NT2/D1 (cell line): ENCODE data around the gene NAAA.

Experiments
- SUZ12 ChIP-seq: IDR thresholded peaks from 2 replicates; pipeline ENCODE4 v1.6.1; 2011; ENCODE audit not compliant: insufficient read length, insufficient read depth; ENCODE audit errors: extremely low read depth
- YY1 ChIP-seq: IDR thresholded peaks from 2 replicates; pipeline ENCODE4 v1.6.1; 2011; ENCODE audit not compliant: insufficient read length, insufficient read depth
- ZNF274 ChIP-seq: IDR thresholded peaks from 2 replicates; pipeline ENCODE4 v1.6.1; 2011; ENCODE audit warnings: mild to moderate bottlenecking, low read depth, low read length

GRCh38 chr4:75939890-75940691, 722 bp downstream of the NAAA start:
- no peak for TF ChIP-seq SUZ12
- TF ChIP-seq YY1 = no peak
- no peak for TF ChIP-seq ZNF274
